Measurements from ENCODE around the gene TAT.
"Not testable (repeated sequence)": the region's sequence is repeated elsewhere in the genome, so short reads cannot be mapped to it uniquely, and the experiment has no call there.

The TAT gene

GRCh38 chr16:71576971-71577370 is at the start of gene TAT:
TSS of gene TAT (minus strand) at chr16:71577092. CDS start at chr16:71576415, 677 bp downstream.
- no peak for DNase-seq (ENCODE audit: low read depth in 2 of 2)

- DNase-seq (ENCODE audit: low read depth in 2 of 2): no peak
Measured at GRCh38 chr16:71626018-71626857, 49.3 kb upstream of the TAT start, which contains the start of gene MARVELD3. TSS of gene MARVELD3 (plus strand) at chr16:71626184. CDS start at chr16:71626230, 46 bp downstream.

GRCh38 chr16:71625113-71625850 is 48.4 kb upstream of the TAT start:
- no peak for DNase-seq (ENCODE audit: low read depth in 2 of 2)

- no peak for DNase-seq (ENCODE audit: low read depth in 2 of 2)
Measured at GRCh38 chr16:71623597-71623996, 46.7 kb upstream of the TAT start.

- DNase-seq (ENCODE audit: low read depth in 2 of 2): no peak
Measured at GRCh38 chr16:71622088-71622487, 45.2 kb upstream of the TAT start.

- no peak for DNase-seq (ENCODE audit: low read depth in 2 of 2)
Measured at GRCh38 chr16:71618429-71618828, 41.5 kb upstream of the TAT start.

GRCh38 chr16:71614956-71615355 is 38.1 kb upstream of the TAT start:
- DNase-seq (ENCODE audit: low read depth in 2 of 2): not testable (repeated sequence)

GRCh38 chr16:71610936-71611871 is 34.3 kb upstream of the TAT start:
- DNase-seq (ENCODE audit: low read depth in 2 of 2): peak; percentile 45 to 65

- no peak for DNase-seq (ENCODE audit: low read depth in 2 of 2)
Measured at GRCh38 chr16:71610447-71610846, 33.6 kb upstream of the TAT start.

- no peak for DNase-seq (ENCODE audit: low read depth in 2 of 2)
Measured at GRCh38 chr16:71609066-71609465, 32.2 kb upstream of the TAT start.

GRCh38 chr16:71600822-71601221 is 23.9 kb upstream of the TAT start:
- DNase-seq (ENCODE audit: low read depth in 2 of 2): no peak

GRCh38 chr16:71598426-71598825 is 21.5 kb upstream of the TAT start:
- DNase-seq (ENCODE audit: low read depth in 2 of 2): not testable (repeated sequence)

- not testable (repeated sequence) for DNase-seq (ENCODE audit: low read depth in 2 of 2)
Measured at GRCh38 chr16:71595340-71595826, 18.5 kb upstream of the TAT start.

GRCh38 chr16:71594000-71594646 is 17.2 kb upstream of the TAT start:
- no peak for DNase-seq (ENCODE audit: low read depth in 2 of 2)

- no peak for DNase-seq (ENCODE audit: low read depth in 2 of 2)
Measured at GRCh38 chr16:71593048-71593999, 16.4 kb upstream of the TAT start.

- no peak for DNase-seq (ENCODE audit: low read depth in 2 of 2)
Measured at GRCh38 chr16:71591917-71592316, 15.0 kb upstream of the TAT start.

- DNase-seq (ENCODE audit: low read depth in 2 of 2): no peak
Measured at GRCh38 chr16:71590584-71590983, 13.7 kb upstream of the TAT start.

- DNase-seq (ENCODE audit: low read depth in 2 of 2): not testable (repeated sequence)
Measured at GRCh38 chr16:71590071-71590470, 13.2 kb upstream of the TAT start.

GRCh38 chr16:71589334-71589733 is 12.4 kb upstream of the TAT start:
- DNase-seq (ENCODE audit: low read depth in 2 of 2): not testable (repeated sequence)

GRCh38 chr16:71585318-71585703 is 8.4 kb upstream of the TAT start:
- no peak for DNase-seq (ENCODE audit: low read depth in 2 of 2)
